Neutrophil (primary cell): ENCODE measurements around the gene MACIR.

Source experiments
- H3K27ac ChIP-seq: fragments of 200-600 bp; sonication (generic); 2 replicates; pipeline ENCODE4 v1.5.1; 2016; ENCODE audit warnings: mild to moderate bottlenecking, moderate library complexity
- H3K27me3 ChIP-seq: fragments of 200-600 bp; sonication (generic); 2 replicates; pipeline ENCODE4 v1.6.0; 2016; ENCODE audit warnings: mild to moderate bottlenecking
- H3K36me3 ChIP-seq: fragments of 200-600 bp; sonication (generic); 2 replicates; pipeline ENCODE4 v1.5.1; 2017
- H3K4me1 ChIP-seq, 2 experiments: fragments of 200-600 bp in 1 of 2; sonication (generic) in 1 of 2; 1 replicate in 1 of 2; 2 replicates in 1 of 2; pipeline versions ENCODE4 v1.5.1 to v1.6.1; 2013 to 2016; ENCODE audit warnings: low read depth in 1 of 2, low read length in 1 of 2, mild to moderate bottlenecking in 1 of 2, moderate library complexity in 1 of 2; ENCODE audit not compliant: control insufficient read depth in 1 of 2, insufficient read depth in 1 of 2
- H3K4me3 ChIP-seq, 2 experiments: fragments of 200-600 bp in 1 of 2; sonication (generic) in 1 of 2; 1 replicate in 1 of 2; 2 replicates in 1 of 2; pipeline ENCODE4 v1.5.1; 2013 to 2016; ENCODE audit warnings: low read depth in 1 of 2, low read length in 1 of 2, mild to moderate bottlenecking in 1 of 2, moderate library complexity in 1 of 2
- H3K9me3 ChIP-seq: fragments of 200-600 bp; sonication (generic); 2 replicates; pipeline ENCODE4 v1.5.1; 2016
- TF ChIP-seq, protein P1 (sequence below): fragments of 200-600 bp; sonication (generic); IDR thresholded peaks from 2 replicates; pipeline ENCODE4 v1.5.1; 2016; ENCODE audit warnings: antibody characterized with exemption

The MACIR gene

GRCh38 chr5:103258368-103258956 lies at the start of gene MACIR:
TSS of gene MACIR (plus strand) at chr5:103258763. CDS start at chr5:103275920, 17,157 bp downstream.
- Histone ChIP-seq H3K27me3 (no peaks in the 10 kb centered on the region), H3K9me3 (no peaks in the 10 kb centered on the region), H3K36me3 (no peaks in the 10 kb centered on the region), H3K4me3 (peak within 1 kb of the TSS; percentile 89 to 98), H3K27ac (peak within 1 kb of the TSS; percentile 89), H3K4me1 (peaks cover 74 to 92% of the 10 kb centered on the region in 2 experiments)
- TF ChIP-seq, protein P1, sequence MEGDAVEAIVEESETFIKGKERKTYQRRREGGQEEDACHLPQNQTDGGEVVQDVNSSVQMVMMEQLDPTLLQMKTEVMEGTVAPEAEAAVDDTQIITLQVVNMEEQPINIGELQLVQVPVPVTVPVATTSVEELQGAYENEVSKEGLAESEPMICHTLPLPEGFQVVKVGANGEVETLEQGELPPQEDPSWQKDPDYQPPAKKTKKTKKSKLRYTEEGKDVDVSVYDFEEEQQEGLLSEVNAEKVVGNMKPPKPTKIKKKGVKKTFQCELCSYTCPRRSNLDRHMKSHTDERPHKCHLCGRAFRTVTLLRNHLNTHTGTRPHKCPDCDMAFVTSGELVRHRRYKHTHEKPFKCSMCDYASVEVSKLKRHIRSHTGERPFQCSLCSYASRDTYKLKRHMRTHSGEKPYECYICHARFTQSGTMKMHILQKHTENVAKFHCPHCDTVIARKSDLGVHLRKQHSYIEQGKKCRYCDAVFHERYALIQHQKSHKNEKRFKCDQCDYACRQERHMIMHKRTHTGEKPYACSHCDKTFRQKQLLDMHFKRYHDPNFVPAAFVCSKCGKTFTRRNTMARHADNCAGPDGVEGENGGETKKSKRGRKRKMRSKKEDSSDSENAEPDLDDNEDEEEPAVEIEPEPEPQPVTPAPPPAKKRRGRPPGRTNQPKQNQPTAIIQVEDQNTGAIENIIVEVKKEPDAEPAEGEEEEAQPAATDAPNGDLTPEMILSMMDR = peak; percentile 71

- Histone ChIP-seq H3K27ac (no peak overlapping the region), H3K9me3 (no peaks in the 10 kb centered on the region), H3K4me1 (peaks cover 8 to 12% of the 10 kb centered on the region in 2 experiments), H3K4me3 (no peak overlapping the region), H3K36me3 (peaks cover 15% of the 10 kb centered on the region), H3K27me3 (no peaks in the 10 kb centered on the region)
- TF ChIP-seq, protein P1 = no peak
Observed at GRCh38 chr5:103209065-103209464, 49.5 kb upstream of the MACIR start.

DNA sequence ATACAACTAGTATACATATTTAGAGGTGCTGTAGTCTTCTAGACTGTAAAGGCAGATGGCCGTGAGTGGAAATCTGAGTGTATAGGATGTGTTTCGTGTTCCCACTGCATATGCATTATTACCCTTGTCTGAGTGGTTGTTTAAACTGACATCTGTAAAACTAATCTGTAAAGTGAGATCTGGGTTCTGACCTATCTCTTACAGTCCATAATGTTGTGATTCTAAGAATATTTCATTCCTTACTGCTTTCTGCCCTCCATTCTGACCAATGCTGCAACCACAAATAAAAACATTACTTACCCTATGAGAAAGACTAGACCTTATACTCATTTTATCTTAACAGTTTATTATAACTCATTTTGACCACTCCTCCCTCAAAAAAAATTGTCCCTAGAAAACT lies 47.6 kb upstream of the MACIR start:
- TF ChIP-seq, protein P1 = no peak
- H3K4me3 ChIP-seq = no peak overlapping the region
- H3K4me1 ChIP-seq = peaks cover 9 to 12% of the 10 kb centered on the region in 2 experiments
- no peak overlapping the region for H3K27ac ChIP-seq
- no peaks in the 10 kb centered on the region for H3K27me3 ChIP-seq
- no peaks in the 10 kb centered on the region for H3K9me3 ChIP-seq
- H3K36me3 ChIP-seq = peaks cover 10% of the 10 kb centered on the region

DNA sequence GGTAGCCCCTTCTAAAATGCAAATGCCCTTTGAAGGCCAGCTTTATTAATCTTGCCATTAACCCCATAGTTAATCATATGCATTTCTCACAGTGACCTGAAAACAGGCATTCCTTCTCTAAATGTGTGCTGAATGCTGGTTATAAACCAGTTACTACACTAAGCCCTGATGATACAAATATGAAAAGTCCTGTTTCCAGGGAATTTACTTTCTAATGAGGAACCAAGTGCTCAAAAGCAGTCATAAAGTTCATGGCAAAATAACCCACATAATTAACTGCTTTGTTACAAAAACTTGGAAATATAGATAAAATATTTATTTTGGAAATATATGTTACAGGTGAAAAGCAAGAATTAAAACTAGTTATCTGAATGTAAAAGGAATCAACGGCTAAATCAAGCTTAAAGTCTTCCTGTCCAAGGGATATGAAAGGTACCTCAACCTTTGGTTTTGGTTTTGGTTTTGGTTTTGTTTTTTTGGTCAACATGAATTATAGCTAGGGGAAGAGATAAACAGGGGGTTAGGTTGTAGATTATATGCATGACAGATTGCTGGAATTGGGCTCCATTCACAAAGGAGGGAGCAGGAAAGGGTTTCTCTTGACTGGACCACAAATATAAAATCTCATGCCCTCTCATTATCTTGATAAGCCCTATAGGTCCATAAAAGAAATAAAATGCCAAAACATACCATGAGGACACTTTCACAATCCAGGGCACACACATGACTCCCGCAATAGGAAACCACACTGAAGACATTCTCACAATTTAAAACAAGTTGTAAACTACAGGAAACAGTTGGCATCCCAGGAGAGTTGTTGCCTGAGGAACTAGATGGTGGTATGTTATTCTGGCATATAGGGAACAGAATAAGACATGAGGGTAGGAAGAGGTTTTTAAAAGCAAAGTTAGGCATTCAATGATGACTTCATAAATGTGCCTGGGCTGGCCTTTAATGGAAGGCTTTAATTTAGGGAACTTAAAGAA lies 46.7 kb upstream of the MACIR start:
- Histone ChIP-seq H3K9me3 (no peaks in the 10 kb centered on the region), H3K27ac (peak overlapping the region; percentile 32), H3K36me3 (peaks cover 3% of the 10 kb centered on the region), H3K27me3 (no peaks in the 10 kb centered on the region), H3K4me1 (peaks cover 17 to 21% of the 10 kb centered on the region in 2 experiments), H3K4me3 (no peak overlapping the region)
- TF ChIP-seq, protein P1 = no peak

- Histone ChIP-seq H3K9me3 (no peaks in the 10 kb centered on the region), H3K36me3 (no peaks in the 10 kb centered on the region), H3K27me3 (no peaks in the 10 kb centered on the region), H3K27ac (no peak overlapping the region), H3K4me3 (no peak overlapping the region), H3K4me1 (peaks cover 22 to 32% of the 10 kb centered on the region in 2 experiments)
- TF ChIP-seq, protein P1 = no peak
Observed at GRCh38 chr5:103216137-103216536, 42.4 kb upstream of the MACIR start.
